ENCODE data around the gene PRL. TPM values are rescaled to one million over a fixed set of nuclear protein-coding genes. Genes with fewer than 3 reads are reported as not detected.

Gene PRL
- total and polyA plus RNA-seq, 3 donors from 2014 or later, result 0.63 to 2.4 TPM; not detected in 1

GRCh38 chr6:22271081-22271480 lies 25.8 kb downstream of the PRL start:
- Histone ChIP-seq H3K36me3 (ENCODE audit: low read depth, missing control alignments) (no peaks in the 10 kb centered on the region), H3K4me3 (no peak overlapping the region), H3K27ac (no peak overlapping the region), H3K9me3 (no peaks in the 10 kb centered on the region), H3K27me3 (no peaks in the 10 kb centered on the region), H3K4me1 (no peaks in the 10 kb centered on the region)
- WGBS, 2 donors, result 62 to 72% methylated on average over 7 of the region's 7 CpGs
- TF ChIP-seq POLR2A (IDR thresholded peaks at IDR 0.05) (no peak), CTCF (IDR thresholded peaks at IDR 0.05) (no peak)
- intact Hi-C loops (cut with DNase I; ENCODE audit: low total_unique reads), result no loop called here
- no peak for DNase-seq

GRCh38 chr6:22263748-22264147 lies 33.1 kb downstream of the PRL start:
- Histone ChIP-seq H3K27me3 (no peaks in the 10 kb centered on the region), H3K4me3 (no peak overlapping the region), H3K36me3 (ENCODE audit: low read depth, missing control alignments) (no peaks in the 10 kb centered on the region), H3K4me1 (no peaks in the 10 kb centered on the region), H3K27ac (no peak overlapping the region), H3K9me3 (no peaks in the 10 kb centered on the region)
- DNase-seq, result no peak
- intact Hi-C loops (cut with DNase I; ENCODE audit: low total_unique reads), result no loop called here
- no peak for TF ChIP-seq CTCF (IDR thresholded peaks at IDR 0.05)
- no peak for TF ChIP-seq POLR2A (IDR thresholded peaks at IDR 0.05)
- 81 to 93% methylated on average over 2 of the region's 2 CpGs for WGBS, 2 donors

- intact Hi-C loops (cut with DNase I; ENCODE audit: low total_unique reads), result no loop called here
- Histone ChIP-seq H3K4me3 (no peak overlapping the region), H3K27ac (no peak overlapping the region), H3K4me1 (no peaks in the 10 kb centered on the region), H3K27me3 (no peaks in the 10 kb centered on the region), H3K36me3 (ENCODE audit: low read depth, missing control alignments) (no peaks in the 10 kb centered on the region), H3K9me3 (no peaks in the 10 kb centered on the region)
- TF ChIP-seq CTCF (IDR thresholded peaks at IDR 0.05) (no peak), POLR2A (IDR thresholded peaks at IDR 0.05) (no peak)
- 77 to 80% methylated on average over 3 of the region's 3 CpGs for WGBS, 2 donors
- no peak for DNase-seq
These were observed 42.0 kb downstream of the PRL start for GRCh38 chr6:22254886-22255285.

- Histone ChIP-seq H3K4me1 (no peaks in the 10 kb centered on the region), H3K4me3 (no peak overlapping the region), H3K27me3 (no peaks in the 10 kb centered on the region), H3K27ac (no peak overlapping the region), H3K9me3 (no peaks in the 10 kb centered on the region), H3K36me3 (ENCODE audit: low read depth, missing control alignments) (no peaks in the 10 kb centered on the region)
- intact Hi-C loops (cut with DNase I; ENCODE audit: low total_unique reads), result no loop called here
- DNase-seq, result no peak
- 78 to 89% methylated on average over 1 of the region's 1 CpG for WGBS, 2 donors
- TF ChIP-seq CTCF (IDR thresholded peaks at IDR 0.05) (no peak), POLR2A (IDR thresholded peaks at IDR 0.05) (no peak)
These were observed 42.7 kb downstream of the PRL start for GRCh38 chr6:22253955-22254655.

- 72 to 74% methylated on average over 2 of the region's 2 CpGs for WGBS, 2 donors
- H3K36me3 ChIP-seq (ENCODE audit: low read depth, missing control alignments), result no peaks in the 10 kb centered on the region
- H3K4me1 ChIP-seq, result no peaks in the 10 kb centered on the region
- no peak overlapping the region for H3K27ac ChIP-seq
- H3K9me3 ChIP-seq, result no peaks in the 10 kb centered on the region
- no peak overlapping the region for H3K4me3 ChIP-seq
- DNase-seq, result no peak
- intact Hi-C loops (cut with DNase I; ENCODE audit: low total_unique reads), result no loop called here
- TF ChIP-seq POLR2A (IDR thresholded peaks at IDR 0.05), result no peak
- no peak for TF ChIP-seq CTCF (IDR thresholded peaks at IDR 0.05)
- no peaks in the 10 kb centered on the region for H3K27me3 ChIP-seq
These were observed 45.5 kb downstream of the PRL start for GRCh38 chr6:22251348-22251747.
